Measurements from ENCODE around the gene USP12. TPM values are rescaled to one million over a fixed set of nuclear protein-coding genes. Genes with fewer than 3 reads are reported as not detected.
A peak's percentile ranks its signal among the peaks of the same experiment; 100 is the strongest.

USP12 gene
- total RNA-seq, 1 donor from 2014 or later, result 25.2 TPM

DNA sequence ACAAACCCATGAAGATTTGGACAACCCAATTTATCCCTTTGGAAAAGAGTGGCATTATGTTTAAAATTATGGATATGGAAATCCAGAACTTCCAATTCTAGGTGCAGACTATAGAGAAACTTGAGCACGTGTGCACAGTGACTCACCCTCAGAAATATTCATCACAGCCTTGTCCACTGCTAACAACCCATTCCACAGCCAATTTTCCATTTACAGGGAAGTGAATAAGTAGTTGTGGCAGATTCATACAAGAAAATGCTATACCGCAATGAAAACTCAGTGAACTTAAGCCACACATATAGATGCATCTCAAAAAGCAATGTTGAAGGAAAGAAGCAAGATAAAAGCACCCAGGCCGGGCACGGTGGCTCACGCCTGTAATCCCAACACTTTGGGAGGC, 133.3 kb downstream of the USP12 start:
- DNase-seq (ENCODE audit: low spot score), result no peak

- DNase-seq (ENCODE audit: low spot score), result peak; percentile 14
These were observed 134.0 kb downstream of the USP12 start for GRCh38 chr13:27037571-27037970.

DNA sequence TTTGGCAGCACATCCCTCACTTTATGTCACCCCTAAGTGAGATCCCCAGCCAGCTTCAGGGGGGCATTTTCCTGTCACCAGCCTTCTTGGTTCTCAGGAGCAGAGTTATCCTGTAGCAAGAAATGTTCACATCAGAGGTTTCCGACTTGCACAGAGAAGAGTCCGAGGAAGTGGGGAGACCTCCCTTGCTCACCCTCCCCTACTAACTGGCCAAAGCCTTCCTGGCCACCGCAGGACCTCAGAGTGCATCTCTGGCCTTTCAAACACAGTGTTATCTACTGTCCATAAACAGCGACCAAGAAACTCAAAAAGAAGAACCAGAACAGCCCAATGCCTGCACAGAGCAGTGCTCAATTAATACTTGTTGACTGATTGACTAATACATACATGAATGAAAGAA, 134.4 kb downstream of the USP12 start:
- peak; percentile 20 for DNase-seq (ENCODE audit: low spot score)

DNA sequence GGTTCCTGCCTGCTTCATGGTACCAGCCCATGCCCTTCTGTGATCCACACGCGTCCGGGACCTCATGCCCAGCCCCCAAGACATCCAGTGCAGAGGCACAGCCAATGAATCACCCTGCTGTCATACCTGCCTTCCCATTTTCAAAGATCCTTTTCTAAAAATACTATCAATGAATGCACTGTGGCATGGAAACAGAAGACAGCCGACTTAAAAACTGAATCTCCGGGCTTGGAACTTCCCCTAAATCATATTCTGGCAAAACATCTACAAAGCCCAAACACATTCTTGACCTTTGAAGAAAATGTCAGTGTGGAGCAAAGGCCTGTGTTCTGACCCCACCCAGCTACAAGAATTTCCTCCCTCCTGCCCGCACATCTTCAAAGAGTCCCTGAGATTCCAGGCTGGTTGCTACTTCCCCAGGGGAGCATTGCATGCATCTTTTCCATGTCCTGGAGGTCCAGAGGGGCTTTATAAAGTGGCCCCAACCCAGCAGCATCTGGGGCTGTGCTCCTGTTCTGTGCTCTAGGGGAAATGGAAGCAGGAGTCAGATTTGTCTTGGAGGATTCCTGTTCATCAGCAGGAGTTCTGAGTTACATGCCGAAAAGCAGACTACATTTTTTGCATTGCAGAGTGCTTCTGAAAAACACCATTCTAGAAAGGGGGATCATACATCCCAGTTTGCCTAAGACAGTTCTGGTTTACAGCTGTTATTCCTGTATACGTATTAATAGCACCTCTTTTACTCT, 135.2 kb downstream of the USP12 start:
- peak; percentile 16 for DNase-seq (ENCODE audit: low spot score)

- peak; percentile 60 for DNase-seq (ENCODE audit: low spot score)
These were observed 135.7 kb downstream of the USP12 start for GRCh38 chr13:27035892-27036235.

DNA sequence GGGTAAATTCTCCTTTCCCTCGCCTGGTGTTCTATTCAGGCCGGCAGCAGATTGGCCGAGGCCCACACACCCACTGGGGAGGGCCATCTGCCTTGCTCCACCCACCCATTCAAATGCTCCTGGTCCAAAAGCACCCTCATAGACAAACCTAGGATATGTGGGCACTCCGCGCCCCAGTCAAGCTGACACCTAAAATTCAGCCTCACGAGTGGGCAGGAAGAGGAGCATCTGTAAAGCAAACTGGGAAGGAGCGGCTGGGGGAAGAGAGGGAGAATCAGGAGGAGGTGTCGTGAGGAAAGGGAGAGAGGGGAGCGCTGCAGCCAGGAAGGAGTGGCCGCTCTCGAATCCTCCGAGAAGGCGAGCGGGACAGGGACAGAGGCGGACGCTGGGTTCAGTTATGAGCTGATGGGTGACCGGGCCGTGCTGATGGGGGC, 136.9 kb downstream of the USP12 start:
- DNase-seq (ENCODE audit: low spot score), result peak; percentile 86

- DNase-seq (ENCODE audit: low spot score), result no peak
These were observed 142.7 kb downstream of the USP12 start for GRCh38 chr13:27028683-27029480.

DNA sequence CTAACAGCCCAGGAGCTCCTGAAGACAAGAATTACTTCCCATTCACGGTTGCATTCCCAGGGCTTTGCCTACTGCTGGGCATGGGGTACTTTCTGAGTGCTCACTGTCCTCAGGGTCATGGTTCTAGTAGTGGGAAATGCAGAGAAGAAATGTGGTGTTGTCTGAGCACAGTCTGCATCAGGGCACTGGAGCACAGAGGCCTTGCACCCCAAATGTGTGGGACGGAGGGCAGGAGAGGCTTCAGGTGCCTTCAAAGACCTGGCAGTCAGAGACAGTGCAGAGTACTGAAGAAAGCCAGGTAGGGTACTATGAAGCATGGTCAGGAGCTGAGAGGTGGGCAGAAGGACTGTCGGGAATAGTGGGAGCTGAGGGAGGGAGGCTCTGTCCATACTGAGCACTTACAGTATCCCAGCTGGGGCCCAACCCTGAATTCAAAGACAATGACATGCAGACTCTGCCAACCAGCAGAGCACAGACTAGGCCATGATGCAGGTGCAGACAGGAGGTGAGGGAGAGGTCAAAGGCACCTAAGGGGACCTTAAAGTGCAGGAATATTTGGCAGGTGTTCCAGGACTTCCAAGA, 144.4 kb downstream of the USP12 start:
- DNase-seq (ENCODE audit: low spot score), result peak; percentile 57

DNA sequence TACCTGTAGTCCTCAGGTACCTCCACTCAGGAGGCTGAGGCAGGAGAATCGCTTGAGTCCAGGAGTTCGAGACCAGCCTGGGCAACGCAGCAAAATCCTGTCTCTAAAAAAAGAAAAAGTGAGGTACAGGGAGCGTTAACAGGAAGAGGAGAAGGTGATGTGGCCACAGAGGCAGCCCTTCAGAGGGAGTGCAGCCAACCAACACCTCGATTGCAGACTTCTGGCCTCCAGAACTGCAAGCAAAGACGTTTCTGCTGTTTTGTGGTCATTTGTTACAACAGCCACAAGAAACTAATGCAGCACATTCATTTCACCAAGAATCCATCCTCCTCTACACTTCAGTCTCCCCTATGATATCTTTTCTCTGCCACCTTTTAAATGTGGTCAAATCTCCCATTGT, 145.2 kb downstream of the USP12 start:
- DNase-seq (ENCODE audit: low spot score), result peak; percentile 45

DNA sequence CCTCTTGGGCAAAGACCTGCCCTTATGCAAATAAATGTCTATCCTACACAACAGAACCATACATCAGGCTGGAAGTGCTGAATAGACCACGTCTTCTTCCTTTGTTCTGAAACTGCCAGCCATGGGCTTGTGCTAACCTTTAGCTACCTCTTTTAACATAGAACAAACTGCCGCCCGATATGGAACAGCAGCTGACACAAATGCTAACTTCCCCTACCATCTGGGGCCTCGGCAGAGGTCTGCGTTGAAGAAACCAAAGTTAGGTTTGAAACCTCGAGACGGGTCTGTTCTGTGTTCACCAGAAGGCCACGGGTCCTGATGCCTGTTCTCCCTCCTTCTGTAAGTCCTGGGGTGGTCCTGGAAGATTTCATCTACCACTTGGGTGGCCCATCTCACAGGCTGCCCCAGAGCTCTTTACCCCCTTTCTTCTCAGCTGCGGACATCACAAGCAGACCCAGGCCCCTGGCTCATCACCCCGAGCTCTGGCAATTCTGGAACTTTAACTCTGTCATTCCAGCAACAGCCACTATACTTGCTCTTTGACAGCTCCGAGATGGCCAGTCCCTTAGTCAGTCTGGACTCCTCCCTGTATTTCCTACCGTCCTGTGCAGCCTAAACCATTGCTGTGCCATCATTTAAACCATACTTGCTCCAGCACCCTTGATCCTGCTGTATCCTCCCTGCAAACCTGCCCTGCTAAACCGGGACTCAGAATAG, 146.7 kb downstream of the USP12 start:
- peak; percentile 39 for DNase-seq (ENCODE audit: low spot score)

DNA sequence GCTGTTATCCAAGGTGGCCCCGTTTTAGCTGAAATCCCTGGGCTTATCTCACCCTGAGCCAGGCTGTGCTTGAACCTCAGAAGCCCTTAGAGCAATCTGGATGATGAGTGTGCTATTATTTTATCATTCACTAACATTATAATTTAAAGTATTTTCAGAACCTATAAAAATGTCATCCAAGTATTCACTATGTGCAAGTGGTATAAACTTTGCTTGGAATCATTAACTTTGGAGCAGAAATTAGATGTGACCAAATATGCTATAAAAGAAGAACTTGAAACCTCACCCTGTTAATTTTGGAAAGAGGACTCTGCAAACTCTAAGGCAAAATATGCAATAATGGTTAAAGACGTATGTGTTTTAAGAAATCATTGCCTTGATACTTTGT, 147.5 kb downstream of the USP12 start:
- peak; percentile 8 for DNase-seq (ENCODE audit: low spot score)

GRCh38 chr13:27023385-27024073, 148.1 kb downstream of the USP12 start:
- peak; percentile 43 for DNase-seq (ENCODE audit: low spot score)

DNA sequence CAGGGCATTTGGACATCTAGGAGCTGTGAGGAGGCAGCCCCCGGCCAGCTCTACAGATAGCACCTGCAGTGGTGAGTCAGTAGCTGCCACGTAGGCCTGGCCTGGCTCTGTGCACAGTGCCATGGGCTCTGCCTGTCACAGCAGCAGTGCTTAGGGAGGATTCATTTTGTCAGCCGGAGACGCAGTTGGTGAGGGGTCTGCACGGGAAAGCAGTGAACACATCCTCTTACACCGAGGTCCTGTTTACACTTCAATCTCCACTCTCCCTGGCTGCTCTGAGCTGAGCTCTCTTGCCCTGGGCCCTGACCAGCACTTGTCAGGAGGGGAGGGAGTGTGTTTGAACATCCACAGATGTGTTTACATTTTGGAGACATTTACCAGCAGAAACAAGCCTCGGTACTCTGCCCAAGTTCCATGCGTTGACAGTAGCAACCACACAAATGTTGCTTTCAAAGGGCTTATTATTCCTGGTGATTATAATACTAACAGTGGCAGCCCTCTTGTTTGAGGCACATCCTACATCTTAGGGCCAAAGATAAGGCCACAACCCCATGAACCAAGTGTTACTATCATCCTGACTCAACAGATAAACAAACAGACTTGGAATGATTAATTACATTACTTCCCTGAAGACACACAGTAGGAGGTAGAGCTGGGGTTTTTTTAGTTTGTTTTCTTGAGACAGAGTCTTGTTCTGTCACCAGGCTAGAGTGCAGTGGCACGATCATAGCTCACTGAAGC, 148.9 kb downstream of the USP12 start:
- peak; percentile 53 for DNase-seq (ENCODE audit: low spot score)

DNA sequence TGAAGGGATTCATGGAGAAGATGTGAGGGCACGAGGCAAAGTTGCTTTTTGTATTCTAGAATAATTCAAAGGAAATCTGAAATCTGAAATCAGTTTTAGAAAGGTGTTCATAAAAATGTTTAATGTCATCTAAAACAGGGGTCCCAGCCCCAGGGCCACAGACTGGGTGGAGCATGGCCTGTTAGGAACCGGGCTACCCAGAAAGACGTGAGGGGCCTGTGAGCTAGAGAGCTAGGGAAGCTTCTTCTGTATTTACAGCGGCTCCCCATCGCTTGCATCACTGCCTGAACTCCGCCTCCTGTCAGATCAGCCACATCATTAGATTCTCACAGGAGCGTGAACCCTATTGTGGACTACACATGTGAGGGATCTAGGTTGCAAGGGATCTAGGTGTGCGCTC, 151.2 kb downstream of the USP12 start:
- no peak for DNase-seq (ENCODE audit: low spot score)

- no peak for DNase-seq (ENCODE audit: low spot score)
These were observed 152.7 kb downstream of the USP12 start for GRCh38 chr13:27018882-27019281.

GRCh38 chr13:27018344-27018861, 153.2 kb downstream of the USP12 start:
- no peak for DNase-seq (ENCODE audit: low spot score)

DNA sequence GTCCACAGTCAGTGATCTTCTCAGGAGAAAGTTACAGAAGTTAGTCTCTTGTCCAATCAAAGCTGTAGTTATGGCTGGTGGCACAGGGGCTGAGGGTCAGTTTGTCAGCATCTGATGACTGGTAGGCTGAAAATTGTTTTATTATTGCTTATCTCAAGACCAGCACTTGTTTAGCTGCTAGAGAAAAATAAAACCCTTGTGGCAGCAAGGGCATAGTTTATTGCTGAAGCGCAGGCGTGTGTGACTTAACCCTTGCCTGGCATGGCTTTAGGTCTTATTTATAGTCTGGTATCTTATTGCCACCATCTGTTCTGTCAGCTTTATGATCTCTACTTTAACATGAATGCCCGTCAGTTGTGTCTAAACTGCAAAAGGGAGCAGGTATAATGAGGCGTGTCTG, 154.7 kb downstream of the USP12 start:
- DNase-seq (ENCODE audit: low spot score), result no peak

All from mesenteric fat pad (tissue), 1 donor.